IPS-20b (cell line): ENCODE measurements around the gene HMOX2.

Experiments
- H3K27ac ChIP-seq: one replicate; pipeline ENCODE4 v1.5.1; 2013; ENCODE audit warnings: low read length
- H3K27me3 ChIP-seq: 2 replicates; pipeline ENCODE4 v1.6.1; 2013; ENCODE audit warnings: mild to moderate bottlenecking, low read length, inconsistent platforms; ENCODE audit not compliant: insufficient read depth
- H3K36me3 ChIP-seq: 2 replicates; pipeline ENCODE4 v1.6.1; 2013; ENCODE audit warnings: low read depth, mild to moderate bottlenecking, inconsistent platforms, low read length, moderate library complexity; ENCODE audit not compliant: insufficient read depth
- H3K4me1 ChIP-seq: 2 replicates; pipeline ENCODE4 v1.6.1; 2013; ENCODE audit warnings: mild to moderate bottlenecking, control low read depth, inconsistent platforms, low read length, moderate library complexity; ENCODE audit not compliant: insufficient read depth
- H3K4me3 ChIP-seq: 2 replicates; pipeline ENCODE4 v1.5.1; 2013; ENCODE audit warnings: mild to moderate bottlenecking, low read length, inconsistent platforms
- H3K9ac ChIP-seq: 2 replicates; pipeline ENCODE4 v1.6.1; 2013; ENCODE audit warnings: low read depth, mild to moderate bottlenecking, inconsistent platforms, low read length, moderate library complexity
- H3K9me3 ChIP-seq: 2 replicates; pipeline ENCODE4 v1.6.1; 2013; ENCODE audit warnings: mild to moderate bottlenecking, low read depth, low read length, inconsistent platforms; ENCODE audit not compliant: insufficient read depth

Gene HMOX2

GRCh38 chr16:4517812-4518680 is 41.8 kb downstream of the HMOX2 start:
- Histone ChIP-seq H3K27me3 (no peaks in the 10 kb centered on the region), H3K9ac (no peak overlapping the region), H3K36me3 (peaks cover 11% of the 10 kb centered on the region; the same call in 1 of the 2 replicates), H3K27ac (no peak overlapping the region), H3K4me3 (no peak overlapping the region), H3K4me1 (peaks cover 11% of the 10 kb centered on the region; the same call in 1 of the 2 replicates), H3K9me3 (no peaks in the 10 kb centered on the region)

GRCh38 chr16:4519274-4520058 is 43.3 kb downstream of the HMOX2 start:
- Histone ChIP-seq H3K27ac (no peak overlapping the region), H3K4me3 (no peak overlapping the region), H3K4me1 (peaks cover 16% of the 10 kb centered on the region; the same call in 1 of the 2 replicates), H3K36me3 (no peaks in the 10 kb centered on the region), H3K9ac (no peak overlapping the region), H3K9me3 (no peaks in the 10 kb centered on the region), H3K27me3 (no peaks in the 10 kb centered on the region)

- H3K9ac ChIP-seq, result no peak overlapping the region; the same call in 1 of the 2 replicates
- peaks cover 16% of the 10 kb centered on the region; the same call in 1 of the 2 replicates for H3K4me1 ChIP-seq
- H3K27ac ChIP-seq, result no peak overlapping the region
- no peaks in the 10 kb centered on the region for H3K9me3 ChIP-seq
- no peaks in the 10 kb centered on the region for H3K27me3 ChIP-seq
- H3K4me3 ChIP-seq, result no peak overlapping the region
- H3K36me3 ChIP-seq, result no peaks in the 10 kb centered on the region
Observed at GRCh38 chr16:4520913-4521312, 44.7 kb downstream of the HMOX2 start.

GRCh38 chr16:4522051-4522581 is 45.9 kb downstream of the HMOX2 start:
- Histone ChIP-seq H3K9ac (0 out of 2 replicates have a peak overlapping the region, but pooled peaks have one; percentile 38), H3K4me3 (no peak overlapping the region), H3K36me3 (no peaks in the 10 kb centered on the region), H3K27ac (peak overlapping the region; percentile 22), H3K9me3 (no peaks in the 10 kb centered on the region), H3K27me3 (no peaks in the 10 kb centered on the region), H3K4me1 (peaks cover 16% of the 10 kb centered on the region; the same call in 1 of the 2 replicates)

- H3K27me3 ChIP-seq, result no peaks in the 10 kb centered on the region
- H3K9ac ChIP-seq, result no peak overlapping the region
- no peaks in the 10 kb centered on the region for H3K9me3 ChIP-seq
- H3K4me3 ChIP-seq, result no peak overlapping the region
- no peak overlapping the region for H3K27ac ChIP-seq
- peaks cover 16% of the 10 kb centered on the region; the same call in 1 of the 2 replicates for H3K4me1 ChIP-seq
- H3K36me3 ChIP-seq, result no peaks in the 10 kb centered on the region
Observed at GRCh38 chr16:4523686-4524085, 47.5 kb downstream of the HMOX2 start.

- Histone ChIP-seq H3K9ac (no peak overlapping the region), H3K27ac (no peak overlapping the region), H3K36me3 (no peaks in the 10 kb centered on the region), H3K4me3 (no peak overlapping the region), H3K27me3 (no peaks in the 10 kb centered on the region), H3K4me1 (peaks cover 24% of the 10 kb centered on the region), H3K9me3 (no peaks in the 10 kb centered on the region)
Observed at GRCh38 chr16:4524571-4524970, 48.4 kb downstream of the HMOX2 start.

GRCh38 chr16:4525069-4525468 is 48.9 kb downstream of the HMOX2 start:
- no peaks in the 10 kb centered on the region for H3K36me3 ChIP-seq
- no peak overlapping the region for H3K27ac ChIP-seq
- no peak overlapping the region for H3K9ac ChIP-seq
- H3K4me1 ChIP-seq, result peaks cover 29% of the 10 kb centered on the region
- H3K9me3 ChIP-seq, result no peaks in the 10 kb centered on the region
- H3K27me3 ChIP-seq, result no peaks in the 10 kb centered on the region
- H3K4me3 ChIP-seq, result no peak overlapping the region

- Histone ChIP-seq H3K27ac (no peak overlapping the region), H3K27me3 (no peaks in the 10 kb centered on the region), H3K4me1 (peaks cover 30% of the 10 kb centered on the region), H3K9ac (no peak overlapping the region), H3K36me3 (no peaks in the 10 kb centered on the region), H3K9me3 (no peaks in the 10 kb centered on the region), H3K4me3 (no peak overlapping the region)
Observed at GRCh38 chr16:4525634-4526277, 49.6 kb downstream of the HMOX2 start.

GRCh38 chr16:4529085-4530060 is 53.2 kb downstream of the HMOX2 start:
- peaks cover 14% of the 10 kb centered on the region for H3K4me1 ChIP-seq
- H3K36me3 ChIP-seq, result peaks cover 19% of the 10 kb centered on the region; the same call in 1 of the 2 replicates
- no peak overlapping the region for H3K27ac ChIP-seq
- peak overlapping the region; percentile 25; the same call in 1 of the 2 replicates for H3K4me3 ChIP-seq
- peak overlapping the region; percentile 51; the same call in 1 of the 2 replicates for H3K9ac ChIP-seq
- no peaks in the 10 kb centered on the region for H3K9me3 ChIP-seq
- no peaks in the 10 kb centered on the region for H3K27me3 ChIP-seq

GRCh38 chr16:4531811-4532210 is 55.6 kb downstream of the HMOX2 start:
- Histone ChIP-seq H3K4me3 (no peak overlapping the region), H3K27ac (no peak overlapping the region), H3K9me3 (no peaks in the 10 kb centered on the region), H3K36me3 (peaks cover 26% of the 10 kb centered on the region; the same call in 1 of the 2 replicates), H3K9ac (no peak overlapping the region), H3K27me3 (no peaks in the 10 kb centered on the region), H3K4me1 (peaks cover 14% of the 10 kb centered on the region)
